Activated T-cell treated with anti-CD3 and anti-CD28 coated beads for 48 hours (primary cell): Measurements from ENCODE around the gene NEFH.

ENCODE experiments used
- DNase-seq: peaks from one replicate; pipeline ENCODE4 v3.0.0-alpha.2; 2020; ENCODE audit warnings: low read depth

The NEFH gene

DNA sequence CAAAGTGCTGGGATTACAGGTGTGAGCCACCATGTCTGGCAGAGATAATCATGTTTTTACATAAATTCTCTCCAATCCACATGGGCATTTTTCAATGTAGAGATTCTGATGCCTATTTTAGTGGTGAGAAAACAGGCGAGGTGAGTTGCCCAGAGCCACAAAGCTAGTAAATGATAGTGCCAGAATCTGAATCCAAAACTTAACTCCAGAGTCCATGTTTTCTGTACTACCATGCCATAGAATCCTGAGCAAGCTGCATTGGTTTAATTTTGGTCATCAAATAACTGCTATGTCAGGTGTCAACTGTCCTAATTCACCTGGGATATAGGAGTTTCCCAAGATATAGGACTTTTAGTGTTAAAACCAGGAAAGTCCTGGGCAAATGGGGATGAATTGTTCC lies 13.6 kb downstream of the NEFH start:
- no peak for DNase-seq

DNA sequence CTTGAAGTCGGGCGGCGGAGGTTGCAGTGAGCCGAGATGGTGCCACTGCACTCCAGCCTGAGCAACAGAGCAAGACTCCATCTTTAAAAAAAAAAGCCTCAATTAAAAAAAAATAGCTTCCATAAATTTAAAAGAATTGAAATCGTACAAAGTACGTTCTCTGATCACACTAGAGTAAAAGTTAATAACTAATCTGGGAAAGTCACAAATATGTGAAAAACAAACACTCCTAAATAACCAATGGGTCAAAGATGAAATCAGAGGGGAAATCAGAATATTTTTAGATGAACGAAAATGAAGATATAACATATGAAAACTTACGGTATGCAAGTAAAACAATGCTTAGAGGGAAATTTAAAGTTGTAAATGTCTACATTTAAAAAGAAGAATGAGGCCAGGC lies 19.8 kb downstream of the NEFH start:
- DNase-seq, result no peak

- no peak for DNase-seq
Observed at GRCh38 chr22:29503811-29504372, 23.9 kb downstream of the NEFH start.

GRCh38 chr22:29509298-29509697 lies 29.3 kb downstream of the NEFH start:
- no peak for DNase-seq

- DNase-seq, result no peak
Observed at GRCh38 chr22:29509815-29510214, 29.8 kb downstream of the NEFH start.

GRCh38 chr22:29510542-29510941 lies 30.5 kb downstream of the NEFH start:
- DNase-seq, result no peak

DNA sequence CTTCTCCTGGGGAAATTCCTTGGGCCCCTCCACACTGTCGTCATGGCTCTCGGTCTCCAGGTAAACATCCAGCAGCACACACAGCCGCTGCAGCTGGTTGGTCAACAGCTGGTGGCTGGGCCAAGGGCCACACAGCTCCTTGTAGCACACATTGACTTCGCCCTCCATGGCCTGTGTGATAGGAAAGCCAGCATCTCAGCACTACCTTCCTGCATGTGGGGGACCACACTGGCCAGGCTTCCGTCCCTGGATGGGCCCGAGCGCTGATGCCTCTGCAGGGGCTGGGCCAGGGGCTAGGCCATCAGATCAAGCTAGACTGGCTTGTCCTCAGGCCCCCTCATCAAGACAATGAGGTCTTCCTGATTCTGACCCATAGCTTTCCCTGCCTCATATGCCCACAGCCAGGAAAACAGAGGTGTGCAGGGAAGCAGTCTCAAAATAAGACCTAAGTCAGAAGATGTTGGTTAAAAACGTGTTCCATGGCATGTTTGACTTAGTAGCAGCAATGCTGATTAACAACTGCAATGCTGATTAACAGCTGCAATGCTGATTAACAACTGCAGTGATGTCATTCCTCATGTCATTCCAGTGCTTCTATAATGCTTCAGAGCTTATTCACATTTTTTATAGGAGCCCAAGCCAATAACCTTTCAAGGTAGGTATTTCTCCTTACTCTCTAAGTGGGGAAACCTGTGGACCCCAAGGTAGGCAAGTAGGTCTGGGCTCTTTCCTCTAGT lies 31.3 kb downstream of the NEFH start:
- DNase-seq, result no peak

GRCh38 chr22:29512031-29512430 lies 32.0 kb downstream of the NEFH start:
- DNase-seq, result no peak

- no peak for DNase-seq
Observed at GRCh38 chr22:29517215-29517908, 37.3 kb downstream of the NEFH start.

DNA sequence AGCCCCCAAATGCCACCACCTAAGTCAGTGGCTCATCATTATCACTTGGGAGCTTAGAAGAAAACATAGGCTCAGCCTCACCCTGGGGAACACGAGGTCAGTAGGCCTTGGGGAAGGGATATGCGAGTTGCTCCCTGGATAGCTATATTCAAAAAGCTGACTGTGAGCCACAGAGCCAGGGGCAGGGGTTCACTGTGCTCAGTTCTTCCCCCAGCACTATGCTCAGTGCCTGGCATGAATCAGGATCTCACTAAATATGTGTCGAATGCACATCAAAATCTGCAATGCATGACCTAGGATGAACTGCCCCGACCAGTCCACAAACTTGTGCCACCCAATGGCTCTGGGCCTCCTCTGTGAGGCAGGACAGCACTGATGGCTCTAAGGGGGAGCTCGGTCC lies 38.4 kb downstream of the NEFH start:
- DNase-seq, result no peak

DNA sequence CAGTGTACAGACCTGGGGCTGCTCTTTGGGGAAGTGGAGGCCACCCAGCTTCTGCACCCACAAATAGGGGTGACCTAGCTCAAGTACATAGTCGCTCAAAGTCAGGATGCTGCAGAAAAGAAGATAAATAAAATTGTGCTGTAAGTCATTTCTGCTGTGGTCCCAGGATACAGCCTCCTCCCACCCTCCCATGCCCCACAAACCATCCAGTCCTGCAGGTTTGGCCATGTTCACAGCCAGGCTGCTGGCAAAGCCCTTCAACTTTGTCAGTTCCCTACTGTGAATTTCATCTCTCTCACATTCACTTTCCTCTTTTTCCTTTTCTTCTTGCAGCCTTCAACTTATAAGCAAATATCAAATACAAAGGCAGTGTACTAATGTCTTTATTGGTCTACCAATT lies 40.0 kb downstream of the NEFH start:
- DNase-seq, result no peak

- DNase-seq, result no peak
Observed at GRCh38 chr22:29520851-29521250, 40.8 kb downstream of the NEFH start.

DNA sequence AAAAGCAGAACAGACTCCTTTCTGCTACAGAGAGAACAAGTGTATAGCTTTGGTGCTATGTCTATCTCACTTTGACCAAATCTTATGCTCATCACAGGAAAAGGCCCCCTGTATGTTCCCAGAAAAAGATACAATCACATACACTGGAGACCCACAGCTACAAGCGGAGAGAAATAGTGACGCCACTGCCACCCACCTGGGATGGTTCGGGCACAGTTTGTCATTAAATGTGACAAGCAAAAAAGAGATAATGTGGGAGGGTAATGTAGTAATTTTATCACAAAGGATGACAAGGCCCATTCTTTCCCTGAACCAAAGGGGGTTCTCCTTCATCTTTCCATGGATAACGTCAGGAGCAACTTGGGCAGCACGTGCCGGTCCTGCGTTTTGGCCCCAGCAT lies 41.5 kb downstream of the NEFH start:
- no peak for DNase-seq

DNA sequence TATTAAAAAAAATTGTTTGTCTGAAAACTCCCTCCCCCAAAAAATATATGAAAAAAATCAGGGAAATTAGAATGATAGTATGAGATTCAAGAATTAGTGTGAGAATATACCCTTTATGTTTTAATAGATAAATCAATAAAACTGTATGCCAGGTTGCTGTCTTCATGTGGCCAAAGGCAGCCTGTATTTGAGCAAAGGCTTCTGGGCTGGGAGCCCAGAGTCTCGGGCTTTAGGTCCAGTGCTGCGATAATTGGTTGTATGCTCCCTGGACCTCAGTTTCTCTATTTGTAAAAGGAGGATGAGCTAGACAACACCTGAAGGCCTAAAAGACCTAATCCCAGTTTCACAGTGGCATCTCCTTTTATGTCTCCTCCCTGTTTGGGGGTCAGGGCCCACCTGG lies 43.7 kb downstream of the NEFH start:
- no peak for DNase-seq

- no peak for DNase-seq
Observed at GRCh38 chr22:29524442-29525191, 44.6 kb downstream of the NEFH start.

GRCh38 chr22:29528144-29528543 lies 48.1 kb downstream of the NEFH start:
- no peak for DNase-seq

DNA sequence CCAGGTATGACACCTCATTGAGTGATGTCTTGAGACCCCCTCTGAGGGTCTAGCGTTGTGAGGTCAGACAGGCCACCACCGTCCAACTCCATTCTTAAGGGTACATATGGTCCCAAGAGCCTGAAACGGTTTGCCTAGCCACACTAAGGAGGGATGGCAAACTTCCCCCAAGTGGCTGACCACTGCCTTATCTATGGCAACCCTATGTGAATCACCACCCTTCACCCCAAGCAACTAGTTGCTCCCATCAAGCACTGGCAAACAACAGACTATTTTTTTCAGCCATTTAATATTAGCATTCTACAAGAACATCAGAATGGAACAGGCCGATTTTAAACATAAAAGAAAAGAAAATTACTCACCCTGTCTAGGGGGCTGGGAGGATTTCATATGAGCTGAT lies 50.7 kb downstream of the NEFH start:
- DNase-seq, result no peak

- no peak for DNase-seq
Observed at GRCh38 chr22:29531419-29531818, 51.4 kb downstream of the NEFH start.

DNA sequence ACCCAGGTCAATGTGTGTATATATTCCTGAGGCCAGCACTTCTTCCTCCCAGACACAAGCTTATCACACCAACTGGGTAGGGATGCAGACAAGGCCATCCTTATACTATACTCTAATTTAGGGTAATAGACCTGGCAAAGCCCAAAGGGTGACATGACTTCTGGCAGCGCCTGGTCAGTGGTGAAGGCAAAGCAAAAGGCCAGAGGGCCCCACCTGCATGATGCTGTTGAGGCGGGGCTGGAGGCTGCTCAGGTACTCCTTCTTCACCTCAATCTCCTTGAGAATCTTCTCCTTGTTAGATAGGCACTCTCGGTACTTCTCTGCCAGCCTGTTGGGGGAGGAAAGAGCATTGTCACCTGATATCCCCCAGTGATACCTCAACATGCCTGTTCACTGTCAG lies 56.4 kb downstream of the NEFH start:
- no peak for DNase-seq

DNA sequence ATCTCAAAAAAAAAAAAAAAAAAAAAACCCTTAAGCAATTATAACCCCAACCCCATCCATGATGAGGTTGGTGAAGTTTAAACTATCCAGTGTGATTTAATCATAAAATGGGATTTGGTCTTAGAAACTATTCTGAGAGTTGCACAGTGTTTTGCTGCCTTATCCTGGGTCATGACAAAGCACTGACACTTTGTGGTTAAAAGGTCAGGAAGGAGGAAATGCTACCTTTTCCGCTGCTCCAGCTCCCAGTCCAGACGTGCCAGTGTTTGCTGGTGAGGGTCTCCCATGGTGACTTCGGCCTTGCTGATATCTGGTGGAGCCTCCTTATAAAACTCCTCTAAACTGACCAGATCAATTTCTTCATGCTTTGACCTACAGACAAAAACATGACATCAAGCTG lies 59.1 kb downstream of the NEFH start:
- DNase-seq, result no peak
